Panc1 (cell line): ENCODE results near the gene KLRC4. TPM values are rescaled to one million over a fixed set of nuclear protein-coding genes. Genes with fewer than 3 reads are reported as not detected.

Source experiments
- ATAC-seq: fragments of 200-7000 bp; cut with Tn5 transposase; 2 replicates; pipeline ENCODE4 v1.9.1; 2020; ENCODE audit warnings: mild to moderate bottlenecking, moderate library complexity
- BruUV-seq: library from RNA; stranded (reverse); fragments of 400-500 nt; replicated peaks from 2 replicates; lab custom pipeline; 2021; lab: Mats Ljungman, UMichigan
- CTCF ChIA-PET: fragments of 300-600 bp; sonication (Branson Sonifier 250); formaldehyde crosslinking; loops from one replicate; lab custom pipeline; 2022; ENCODE audit warnings: antibody characterized with exemption; lab: Charles Lee
- POLR2A ChIA-PET: fragments of 300-600 bp; sonication (Branson Sonifier 250); formaldehyde crosslinking; loops from one replicate; lab custom pipeline; 2022; ENCODE audit warnings: antibody characterized with exemption; lab: Charles Lee
- DNase-seq: peaks from one replicate; pipeline ENCODE4 v3.0.0-alpha.2; 2010; ENCODE audit warnings: low read depth, low spot score
- H3K27ac ChIP-seq: 2 replicates; pipeline ENCODE4 v1.5.1; 2011; ENCODE audit warnings: mild to moderate bottlenecking, low read length, inconsistent platforms
- H3K27me3 ChIP-seq: fragments of 200-500 bp; sonication (Bioruptor generic); 2 replicates; pipeline ENCODE4 v1.6.0; 2014; ENCODE audit warnings: low read length, inconsistent platforms; ENCODE audit not compliant: control insufficient read depth, insufficient read depth
- H3K36me3 ChIP-seq: fragments of 200-500 bp; sonication (Bioruptor generic); 2 replicates; pipeline ENCODE4 v1.5.1; 2014; ENCODE audit warnings: inconsistent platforms, mild to moderate bottlenecking, low read length, moderate library complexity; ENCODE audit not compliant: control insufficient read depth, insufficient read depth
- H3K4me1 ChIP-seq: 2 replicates; pipeline ENCODE4 v1.5.1; 2011; ENCODE audit warnings: inconsistent platforms, mild to moderate bottlenecking, low read length, moderate library complexity; ENCODE audit not compliant: control insufficient read depth, insufficient read depth
- H3K4me3 ChIP-seq, 2 experiments: 2 replicates each; pipeline ENCODE4 v1.5.1; 2011 to 2012; ENCODE audit warnings: low read depth in 2 of 2, low read length in 2 of 2, mild to moderate bottlenecking in 2 of 2, inconsistent platforms in 1 of 2, moderate library complexity in 1 of 2
- H3K9me3 ChIP-seq: fragments of 200-500 bp; sonication (Bioruptor generic); 2 replicates; pipeline ENCODE4 v1.5.1; 2014; ENCODE audit warnings: low read depth, mild to moderate bottlenecking, inconsistent platforms, low read length, moderate library complexity; ENCODE audit not compliant: control insufficient read depth, insufficient read depth
- CTCF ChIP-seq: fragments of 450-650 bp; IDR thresholded peaks from 2 replicates; pipeline ENCODE4 v1.5.1; 2017; ENCODE audit warnings: mild to moderate bottlenecking
- POLR2AphosphoS5 ChIP-seq: IDR thresholded peaks from 2 replicates; pipeline ENCODE4 v1.6.1; 2012; ENCODE audit warnings: mild to moderate bottlenecking, low read depth, low read length, moderate library complexity
- REST ChIP-seq, 2 experiments: IDR thresholded peaks; 2 replicates each; pipeline ENCODE4 v1.6.1; 2011 to 2012; ENCODE audit warnings: low read depth in 2 of 2, control low read depth in 1 of 2, low read length in 1 of 2, mild to moderate bottlenecking in 1 of 2, moderate library complexity in 1 of 2; ENCODE audit not compliant: insufficient read depth in 1 of 2
- SIN3A ChIP-seq: IDR thresholded peaks from 2 replicates; pipeline ENCODE4 v1.6.1; 2012; ENCODE audit warnings: low read depth, mild to moderate bottlenecking, low read length, moderate library complexity, borderline replicate concordance; ENCODE audit not compliant: insufficient read depth
- TCF7L2 ChIP-seq: IDR thresholded peaks from 2 replicates; pipeline ENCODE4 v1.6.1; 2011; ENCODE audit warnings: mild to moderate bottlenecking, low read depth, low read length, inconsistent platforms
- in situ Hi-C: cut with HindIII; loops from 2 replicates; pipeline ENCODE4 v1.10.0; 2016; ENCODE audit warnings: low sequenced_read_pairs, low pct_unique_long_range_greater_than_20kb
- intact Hi-C: fragments of 100-400 bp; cut with micrococcal nuclease; formaldehyde crosslinking; loops from one replicate; pipeline ENCODE4 v1.10.0; 2022; ENCODE audit not compliant: unreplicated experiment
- total RNA-seq: library from RNA; stranded (reverse); gene quantifications from one replicate; pipeline ENCODE4 v1.2.1, GENCODE V29; 2021; ENCODE audit not compliant: unreplicated experiment

The KLRC4 gene
- total RNA-seq, 1 experiment from 2014 or later: 1.4 TPM

GRCh38 chr12:10408842-10409241, 715 bp downstream of the KLRC4 start:
- in situ Hi-C loops: no loop called here
- no peak for DNase-seq
- TF ChIP-seq SIN3A (no peak), POLR2AphosphoS5 (no peak), REST (IDR thresholded peaks at IDR 0.05; ENCODE audit: insufficient read depth in 1 of 2, low read depth in 2 of 2, low read length in 1 of 2) (no peak), CTCF (no peak), TCF7L2 (no peak)
- Histone ChIP-seq H3K9me3 (0 out of 2 replicates have a peak, but pooled peaks cover 2% of the 10 kb centered on the region), H3K27ac (peak overlapping the region; percentile 61; the same call in 1 of the 2 replicates), H3K27me3 (no peaks in the 10 kb centered on the region), H3K36me3 (no peaks in the 10 kb centered on the region; the same call in 1 of the 2 replicates), H3K4me1 (peaks cover 7% of the 10 kb centered on the region; the same call in 1 of the 2 replicates), H3K4me3 (peak overlapping the region in 1 of 2 experiments; percentile 12; a peak in 2 of 4 replicates)
- no TSS peak for BruUV-seq
- intact Hi-C loops: no loop called here
- ChIA-PET CTCF (no interaction called here), POLR2A (no interaction called here)
- ATAC-seq: no peak

GRCh38 chr12:10406725-10407124, 2.8 kb downstream of the KLRC4 start:
- Histone ChIP-seq H3K36me3 (no peaks in the 10 kb centered on the region; the same call in 1 of the 2 replicates), H3K27me3 (no peaks in the 10 kb centered on the region), H3K27ac (peak overlapping the region; percentile 77), H3K9me3 (0 out of 2 replicates have a peak, but pooled peaks cover 2% of the 10 kb centered on the region), H3K4me3 (no peak overlapping the region), H3K4me1 (peaks cover 7% of the 10 kb centered on the region; the same call in 1 of the 2 replicates)
- TF ChIP-seq SIN3A: no peak
- TF ChIP-seq POLR2AphosphoS5: no peak
- TF ChIP-seq TCF7L2: no peak
- TF ChIP-seq CTCF: no peak
- TF ChIP-seq REST (IDR thresholded peaks at IDR 0.05; ENCODE audit: insufficient read depth in 1 of 2, low read depth in 2 of 2, low read length in 1 of 2): no peak
- ChIA-PET POLR2A (no interaction called here), CTCF (no interaction called here)
- DNase-seq (no peak), ATAC-seq (no peak)
- no TSS peak for BruUV-seq
- intact Hi-C loops: no loop called here
- in situ Hi-C loops: no loop called here
